SU-DHL-6 (cell line): ENCODE data around the gene FAM24A.

Experiments
- H2AFZ ChIP-seq: fragments of 200-600 bp; sonication (generic); 2 replicates; pipeline ENCODE4 v1.6.1; 2014; ENCODE audit warnings: low read depth, mild to moderate bottlenecking, moderate library complexity, mixed read lengths, antibody characterized with exemption, low read length; ENCODE audit not compliant: severe bottlenecking
- H3F3A ChIP-seq: fragments of 200-600 bp; shearing (Covaris generic); 2 replicates; pipeline ENCODE4 v1.6.0; 2016; ENCODE audit warnings: antibody characterized with exemption, mild to moderate bottlenecking; ENCODE audit not compliant: insufficient read depth
- H3K27ac ChIP-seq: fragments of 200-600 bp; sonication (generic); 2 replicates; pipeline ENCODE4 v1.5.1; 2016; ENCODE audit warnings: low read depth, mild to moderate bottlenecking, low read length, moderate library complexity, mixed read lengths
- H3K27me3 ChIP-seq: fragments of 200-600 bp; sonication (generic), shearing (Covaris generic); 2 replicates; pipeline ENCODE4 v1.6.0; 2014; ENCODE audit warnings: mild to moderate bottlenecking, low read length
- H3K36me3 ChIP-seq: fragments of 200-600 bp; sonication (generic); 2 replicates; pipeline ENCODE4 v1.6.1; 2014; ENCODE audit warnings: mild to moderate bottlenecking, low read length, mixed read lengths
- H3K4me2 ChIP-seq: fragments of 300-600, 200-600 bp; shearing (Covaris generic), sonication (generic); 2 replicates; pipeline ENCODE4 v1.6.0; 2014; ENCODE audit warnings: low read length, low read depth, mild to moderate bottlenecking; ENCODE audit not compliant: poor library complexity, severe bottlenecking
- H3K4me3 ChIP-seq: fragments of 200-600 bp; sonication (generic); 2 replicates; pipeline ENCODE4 v1.5.1; 2014; ENCODE audit warnings: antibody characterized with exemption, low read length, mild to moderate bottlenecking, mixed read lengths; ENCODE audit not compliant: insufficient read depth, poor library complexity, severe bottlenecking
- H3K79me2 ChIP-seq: fragments of 200-600 bp; sonication (generic); 2 replicates; pipeline ENCODE4 v1.6.1; 2014; ENCODE audit warnings: mild to moderate bottlenecking, low read length, moderate library complexity; ENCODE audit not compliant: insufficient read depth
- H3K9ac ChIP-seq: fragments of 200-600 bp; sonication (generic); 2 replicates; pipeline ENCODE4 v1.7.0; 2014; ENCODE audit warnings: mild to moderate bottlenecking, low read length
- H3K9me2 ChIP-seq: fragments of 200-600 bp; sonication (generic); replicated peaks from 2 replicates; pipeline ENCODE4 v1.6.1; 2014; ENCODE audit warnings: low read length; ENCODE audit not compliant: insufficient read depth
- H3K9me3 ChIP-seq: fragments of 200-600 bp; sonication (generic); 2 replicates; pipeline ENCODE4 v1.6.1; 2014; ENCODE audit warnings: low read length, mixed read lengths; ENCODE audit not compliant: insufficient read depth
- H4K20me1 ChIP-seq: fragments of 200-600 bp; sonication (generic); 2 replicates; pipeline ENCODE4 v1.6.1; 2014; ENCODE audit warnings: low read depth, mild to moderate bottlenecking, antibody characterized with exemption, low read length, moderate library complexity, mixed read lengths
- EZH2phosphoT487 ChIP-seq: fragments of 200-600 bp; sonication (generic), shearing (Covaris generic); conservative IDR thresholded peaks from 2 replicates; pipeline ENCODE4 v1.6.1; 2018; ENCODE audit warnings: mild to moderate bottlenecking, antibody characterized with exemption, low read length, moderate library complexity, mixed read lengths
- TF ChIP-seq, protein P1 (sequence below): fragments of 200-600 bp; sonication (generic); IDR thresholded peaks from one replicate; pipeline ENCODE4 v1.5.1; 2017; ENCODE audit warnings: antibody characterized with exemption, mild to moderate bottlenecking, low read length, moderate library complexity; ENCODE audit not compliant: insufficient read depth, poor library complexity, severe bottlenecking

FAM24A gene

DNA sequence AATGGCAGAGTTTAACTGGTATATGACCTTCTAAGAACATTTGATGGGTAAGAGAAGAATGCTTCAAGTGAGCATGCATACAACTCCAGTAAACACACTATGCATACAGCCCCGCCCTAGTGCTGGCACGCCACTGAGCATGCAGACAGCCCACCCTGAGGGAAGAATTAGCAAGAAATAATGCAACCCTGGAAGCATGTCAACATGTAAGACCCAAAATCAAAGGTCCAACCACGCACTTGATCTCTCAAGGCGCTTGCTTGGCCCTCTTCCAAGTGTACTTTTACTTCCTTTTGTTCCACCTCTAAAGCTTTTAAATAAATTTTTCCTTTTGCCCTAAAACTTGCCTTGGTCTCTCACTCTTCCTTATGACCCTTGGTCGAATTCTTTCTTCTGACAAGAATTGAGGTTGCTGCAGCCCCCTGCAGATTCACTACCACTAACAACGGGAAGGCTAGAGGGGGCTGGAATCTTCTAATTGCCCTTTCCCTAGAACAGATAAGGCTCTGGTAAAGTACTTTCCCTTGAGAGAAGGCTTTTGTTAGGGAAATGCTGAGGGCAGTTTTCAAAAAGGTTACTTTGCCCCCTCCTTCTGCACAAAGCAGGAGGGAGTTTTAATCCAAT lies 34.5 kb upstream of the FAM24A start:
- Histone ChIP-seq H2AFZ (no peak overlapping the region), H3K27me3 (no peaks in the 10 kb centered on the region), H3K4me3 (no peak overlapping the region), H3K4me2 (no peak overlapping the region), H3K79me2 (peaks cover 72% of the 10 kb centered on the region), H3K9me2 (no peaks in the 10 kb centered on the region), H3K36me3 (peaks cover 38% of the 10 kb centered on the region), H3F3A (no peaks in the 10 kb centered on the region; the same call in 1 of the 2 replicates), H4K20me1 (no peaks in the 10 kb centered on the region; the same call in 1 of the 2 replicates), H3K9me3 (no peaks in the 10 kb centered on the region; the same call in 1 of the 2 replicates), H3K9ac (no peak overlapping the region), H3K27ac (no peak overlapping the region)
- TF ChIP-seq EZH2phosphoT487: no peak
- TF ChIP-seq, protein P1, sequence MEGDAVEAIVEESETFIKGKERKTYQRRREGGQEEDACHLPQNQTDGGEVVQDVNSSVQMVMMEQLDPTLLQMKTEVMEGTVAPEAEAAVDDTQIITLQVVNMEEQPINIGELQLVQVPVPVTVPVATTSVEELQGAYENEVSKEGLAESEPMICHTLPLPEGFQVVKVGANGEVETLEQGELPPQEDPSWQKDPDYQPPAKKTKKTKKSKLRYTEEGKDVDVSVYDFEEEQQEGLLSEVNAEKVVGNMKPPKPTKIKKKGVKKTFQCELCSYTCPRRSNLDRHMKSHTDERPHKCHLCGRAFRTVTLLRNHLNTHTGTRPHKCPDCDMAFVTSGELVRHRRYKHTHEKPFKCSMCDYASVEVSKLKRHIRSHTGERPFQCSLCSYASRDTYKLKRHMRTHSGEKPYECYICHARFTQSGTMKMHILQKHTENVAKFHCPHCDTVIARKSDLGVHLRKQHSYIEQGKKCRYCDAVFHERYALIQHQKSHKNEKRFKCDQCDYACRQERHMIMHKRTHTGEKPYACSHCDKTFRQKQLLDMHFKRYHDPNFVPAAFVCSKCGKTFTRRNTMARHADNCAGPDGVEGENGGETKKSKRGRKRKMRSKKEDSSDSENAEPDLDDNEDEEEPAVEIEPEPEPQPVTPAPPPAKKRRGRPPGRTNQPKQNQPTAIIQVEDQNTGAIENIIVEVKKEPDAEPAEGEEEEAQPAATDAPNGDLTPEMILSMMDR: no peak

DNA sequence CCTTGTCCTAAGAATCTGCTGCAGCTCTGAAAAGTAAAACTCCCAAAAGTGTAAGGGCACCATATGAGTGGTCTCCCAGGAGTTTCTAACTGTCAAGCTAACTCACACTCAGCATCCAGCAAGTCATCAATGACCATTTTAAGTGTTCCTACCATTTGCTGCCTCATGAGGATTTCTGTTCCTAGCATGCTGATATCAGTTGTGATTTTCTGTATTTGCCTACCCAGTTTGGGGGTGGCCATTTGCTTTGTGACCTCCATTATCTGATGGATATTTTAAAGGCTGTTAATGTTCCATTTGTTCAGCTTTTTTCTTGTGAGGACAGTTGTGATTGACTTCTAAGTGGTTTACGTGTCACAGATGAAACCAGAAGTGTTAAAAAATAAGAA lies 33.9 kb upstream of the FAM24A start:
- Histone ChIP-seq H3K4me3 (no peak overlapping the region), H3K9me2 (no peaks in the 10 kb centered on the region), H4K20me1 (no peaks in the 10 kb centered on the region; the same call in 1 of the 2 replicates), H3K9me3 (no peaks in the 10 kb centered on the region; the same call in 1 of the 2 replicates), H3K4me2 (peak overlapping the region; percentile 78), H2AFZ (no peak overlapping the region), H3K27me3 (no peaks in the 10 kb centered on the region), H3F3A (no peaks in the 10 kb centered on the region; the same call in 1 of the 2 replicates), H3K79me2 (peaks cover 72% of the 10 kb centered on the region), H3K9ac (no peak overlapping the region), H3K36me3 (peaks cover 38% of the 10 kb centered on the region), H3K27ac (no peak overlapping the region)
- no peak for TF ChIP-seq EZH2phosphoT487
- TF ChIP-seq, protein P1: no peak

DNA sequence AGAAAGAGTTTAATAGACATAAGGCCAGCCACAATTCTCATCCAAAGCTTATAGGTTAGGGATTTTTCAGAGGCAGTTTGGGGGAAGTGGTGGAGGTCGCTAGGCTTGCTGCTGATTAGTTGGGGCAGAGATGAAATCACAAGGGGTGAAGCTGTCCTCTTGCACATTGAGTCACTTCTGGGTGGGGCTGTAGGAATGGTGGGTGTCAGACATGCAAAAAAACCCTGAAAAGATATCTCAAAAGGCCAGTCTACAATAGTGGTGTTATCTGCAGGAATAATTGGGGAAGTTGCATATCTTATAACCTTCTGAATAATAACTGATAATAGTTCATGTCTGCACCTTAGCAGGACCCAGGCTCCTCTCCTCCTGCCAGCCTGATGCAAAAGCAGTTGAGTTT lies 33.1 kb upstream of the FAM24A start:
- Histone ChIP-seq H3K79me2 (peaks cover 72% of the 10 kb centered on the region), H2AFZ (no peak overlapping the region), H3K9me3 (no peaks in the 10 kb centered on the region; the same call in 1 of the 2 replicates), H3K36me3 (peaks cover 38% of the 10 kb centered on the region), H3K9ac (no peak overlapping the region), H3K27me3 (no peaks in the 10 kb centered on the region), H3K9me2 (no peaks in the 10 kb centered on the region), H3F3A (no peaks in the 10 kb centered on the region; the same call in 1 of the 2 replicates), H3K4me2 (peak overlapping the region; percentile 78), H3K27ac (no peak overlapping the region), H3K4me3 (no peak overlapping the region), H4K20me1 (no peaks in the 10 kb centered on the region; the same call in 1 of the 2 replicates)
- TF ChIP-seq, protein P1: no peak
- TF ChIP-seq EZH2phosphoT487: no peak
